GM21526 (cell line): ENCODE results near the gene FRMPD2.

ENCODE experiments used
- ATAC-seq: cut with Tn5 transposase; IDR thresholded peaks from one replicate; pipeline ENCODE4 v1.9.1; 2021; ENCODE audit warnings: moderate library complexity; ENCODE audit not compliant: unreplicated experiment, low FRiP score

Gene FRMPD2, protein sequence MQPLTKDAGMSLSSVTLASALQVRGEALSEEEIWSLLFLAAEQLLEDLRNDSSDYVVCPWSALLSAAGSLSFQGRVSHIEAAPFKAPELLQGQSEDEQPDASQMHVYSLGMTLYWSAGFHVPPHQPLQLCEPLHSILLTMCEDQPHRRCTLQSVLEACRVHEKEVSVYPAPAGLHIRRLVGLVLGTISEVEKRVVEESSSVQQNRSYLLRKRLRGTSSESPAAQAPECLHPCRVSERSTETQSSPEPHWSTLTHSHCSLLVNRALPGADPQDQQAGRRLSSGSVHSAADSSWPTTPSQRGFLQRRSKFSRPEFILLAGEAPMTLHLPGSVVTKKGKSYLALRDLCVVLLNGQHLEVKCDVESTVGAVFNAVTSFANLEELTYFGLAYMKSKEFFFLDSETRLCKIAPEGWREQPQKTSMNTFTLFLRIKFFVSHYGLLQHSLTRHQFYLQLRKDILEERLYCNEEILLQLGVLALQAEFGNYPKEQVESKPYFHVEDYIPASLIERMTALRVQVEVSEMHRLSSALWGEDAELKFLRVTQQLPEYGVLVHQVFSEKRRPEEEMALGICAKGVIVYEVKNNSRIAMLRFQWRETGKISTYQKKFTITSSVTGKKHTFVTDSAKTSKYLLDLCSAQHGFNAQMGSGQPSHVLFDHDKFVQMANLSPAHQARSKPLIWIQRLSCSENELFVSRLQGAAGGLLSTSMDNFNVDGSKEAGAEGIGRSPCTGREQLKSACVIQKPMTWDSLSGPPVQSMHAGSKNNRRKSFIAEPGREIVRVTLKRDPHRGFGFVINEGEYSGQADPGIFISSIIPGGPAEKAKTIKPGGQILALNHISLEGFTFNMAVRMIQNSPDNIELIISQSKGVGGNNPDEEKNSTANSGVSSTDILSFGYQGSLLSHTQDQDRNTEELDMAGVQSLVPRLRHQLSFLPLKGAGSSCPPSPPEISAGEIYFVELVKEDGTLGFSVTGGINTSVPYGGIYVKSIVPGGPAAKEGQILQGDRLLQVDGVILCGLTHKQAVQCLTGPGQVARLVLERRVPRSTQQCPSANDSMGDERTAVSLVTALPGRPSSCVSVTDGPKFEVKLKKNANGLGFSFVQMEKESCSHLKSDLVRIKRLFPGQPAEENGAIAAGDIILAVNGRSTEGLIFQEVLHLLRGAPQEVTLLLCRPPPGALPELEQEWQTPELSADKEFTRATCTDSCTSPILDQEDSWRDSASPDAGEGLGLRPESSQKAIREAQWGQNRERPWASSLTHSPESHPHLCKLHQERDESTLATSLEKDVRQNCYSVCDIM (N-terminal part only)

GRCh38 chr10:48274636-48275035 is at the start of gene FRMPD2:
TSS of gene FRMPD2 (minus strand) at chr10:48274696. CDS start at chr10:48274567, 129 bp downstream.
- ATAC-seq: no peak

DNA sequence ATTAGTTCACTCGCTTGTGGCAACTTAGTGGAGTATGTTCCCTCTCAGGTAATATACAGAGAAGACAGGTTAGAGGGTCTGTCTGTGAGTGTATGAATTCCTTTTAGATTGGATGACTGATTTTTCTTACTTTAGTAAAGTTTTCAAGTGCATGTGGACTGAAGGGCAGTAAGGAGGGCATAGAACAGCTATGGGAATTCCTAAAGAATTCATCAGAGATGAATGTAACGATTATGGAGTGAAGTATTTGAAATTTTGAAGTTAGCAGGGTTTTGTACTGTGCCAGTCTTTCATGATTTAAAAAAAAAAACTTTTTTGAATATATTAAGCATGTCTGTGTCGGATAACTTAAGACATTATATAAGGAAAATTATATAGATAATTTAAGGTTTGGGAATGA is 47.5 kb upstream of the FRMPD2 start:
- no peak for ATAC-seq

DNA sequence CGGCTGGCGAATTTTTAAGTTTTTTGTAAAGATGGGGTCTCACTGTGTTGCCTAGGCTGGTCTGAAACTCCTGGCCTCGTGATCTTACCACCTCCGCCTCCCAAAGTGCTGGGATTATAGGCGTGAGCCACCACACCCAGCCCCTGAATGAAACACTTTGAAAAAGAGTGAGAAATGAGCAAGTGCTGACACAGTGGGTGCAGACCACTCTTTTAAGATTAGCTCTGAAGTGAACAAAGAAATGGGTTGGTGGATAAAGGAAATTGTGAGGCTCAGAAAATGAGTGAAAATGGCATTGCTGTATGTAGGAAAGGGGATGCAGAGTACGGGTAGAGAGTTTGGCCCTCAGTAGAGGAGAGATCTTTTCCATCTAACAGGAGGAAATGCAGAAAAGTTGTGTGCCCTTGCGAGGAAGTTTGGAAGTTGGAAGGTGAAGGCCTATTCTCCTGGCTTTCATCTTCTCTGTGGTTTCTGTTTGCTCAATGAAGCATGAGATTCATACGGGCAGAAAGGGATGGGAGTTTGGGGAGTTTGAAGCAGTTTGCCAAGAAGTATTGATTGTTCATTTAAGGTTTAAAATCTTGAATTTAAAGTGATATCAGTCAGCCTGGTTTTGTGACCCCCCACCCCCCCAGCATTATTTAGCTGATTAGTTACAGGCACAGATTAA is 43.0 kb upstream of the FRMPD2 start:
- ATAC-seq: no peak

DNA sequence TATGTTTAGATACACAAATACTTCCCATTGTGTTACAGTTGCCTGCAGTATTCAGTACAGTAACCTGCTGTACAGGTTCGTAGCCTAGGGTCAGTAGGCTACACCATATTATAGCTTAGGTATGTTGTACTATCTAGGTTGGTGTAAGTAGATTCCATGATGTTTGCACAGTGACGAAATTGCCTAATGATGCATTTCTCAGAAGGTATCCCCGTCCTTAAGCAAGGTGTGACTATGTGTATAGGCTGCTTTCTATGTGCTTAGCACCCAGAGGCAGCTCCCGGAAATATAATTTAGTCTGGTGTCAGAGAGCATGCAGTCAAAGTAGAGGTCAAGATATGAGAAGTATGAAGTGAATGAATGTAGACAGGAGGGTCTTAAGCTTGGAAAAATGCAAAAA is 41.7 kb upstream of the FRMPD2 start:
- ATAC-seq: no peak

- no peak for ATAC-seq
Observed at GRCh38 chr10:48314107-48314506, 39.6 kb upstream of the FRMPD2 start.

- ATAC-seq: no peak
Observed at GRCh38 chr10:48309711-48310226, 35.3 kb upstream of the FRMPD2 start.

DNA sequence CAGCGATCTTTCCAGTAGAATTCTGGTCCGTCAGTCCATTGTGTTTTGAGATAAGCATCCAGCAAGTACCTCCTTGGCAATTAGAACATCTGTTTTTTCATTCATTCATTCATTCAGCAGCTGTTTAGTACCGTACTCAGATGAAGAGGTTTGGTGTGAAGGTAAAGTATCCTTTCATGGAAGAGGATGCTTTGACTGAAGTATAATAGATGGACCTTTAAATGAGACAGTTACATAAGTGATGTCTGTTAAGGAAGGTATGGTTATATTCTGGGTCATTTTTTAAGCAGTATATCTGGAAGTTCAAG is 33.2 kb upstream of the FRMPD2 start:
- ATAC-seq: no peak

- ATAC-seq: peak; percentile 29
Observed at GRCh38 chr10:48306870-48307710, 32.6 kb upstream of the FRMPD2 start.

GRCh38 chr10:48306265-48306869 is 31.9 kb upstream of the FRMPD2 start, which contains the start of gene MAPK8:
TSS of gene MAPK8 (plus strand) at chr10:48306677. CDS start at chr10:48401661, 94,984 bp downstream.
- ATAC-seq: peak; percentile 76

GRCh38 chr10:48305905-48306264 is 31.4 kb upstream of the FRMPD2 start:
- ATAC-seq: no peak

GRCh38 chr10:48302515-48303476 is 28.3 kb upstream of the FRMPD2 start:
- no peak for ATAC-seq

DNA sequence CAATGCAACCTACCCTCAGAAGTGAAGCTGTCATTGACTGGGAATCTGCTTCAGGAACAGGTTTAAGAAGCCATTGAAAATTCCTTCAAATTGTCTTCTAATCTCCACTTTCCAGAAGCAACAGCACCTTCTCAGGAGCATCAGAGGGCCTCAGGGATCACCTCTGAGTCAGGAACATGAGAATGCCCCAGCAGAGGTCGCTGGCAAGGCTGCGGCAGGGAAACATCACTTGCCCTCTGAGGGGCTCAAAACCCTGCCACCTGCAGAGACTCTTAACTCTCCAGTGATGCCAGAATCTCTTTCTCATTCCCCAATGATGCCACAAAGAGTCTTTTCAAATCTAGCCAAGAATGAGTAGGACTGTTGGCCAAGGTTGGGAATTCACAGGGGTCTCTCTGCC is 26.1 kb upstream of the FRMPD2 start:
- ATAC-seq: no peak

- no peak for ATAC-seq
Observed at GRCh38 chr10:48299692-48300091, 25.2 kb upstream of the FRMPD2 start.

GRCh38 chr10:48299066-48299465 is 24.6 kb upstream of the FRMPD2 start:
- ATAC-seq: no peak

GRCh38 chr10:48296576-48297098 is 22.1 kb upstream of the FRMPD2 start:
- no peak for ATAC-seq

- no peak for ATAC-seq
Observed at GRCh38 chr10:48294431-48294830, 19.9 kb upstream of the FRMPD2 start.

DNA sequence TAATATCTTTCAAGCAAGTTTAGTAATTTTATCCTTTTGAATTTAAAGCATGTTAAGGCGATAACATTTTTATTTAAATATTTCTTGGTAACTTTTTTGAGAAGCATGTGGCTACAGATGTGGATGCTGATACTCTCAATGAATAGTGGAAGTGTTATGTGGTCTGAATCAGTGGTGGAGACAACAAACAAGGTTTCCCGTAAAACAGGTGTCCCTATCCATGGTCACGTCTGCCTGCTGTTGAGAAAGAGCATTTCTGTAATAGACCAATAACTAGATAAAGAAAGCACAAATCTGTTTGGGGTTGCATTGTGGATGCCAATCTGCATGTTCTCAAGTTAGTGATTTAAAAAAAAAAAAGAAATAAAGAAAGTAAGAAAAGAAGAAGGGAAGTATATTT is 18.1 kb upstream of the FRMPD2 start:
- ATAC-seq: no peak
